SU-DHL-6 (cell line): ENCODE data around the gene CDKL5.

Experiments used
- H2AFZ ChIP-seq: fragments of 200-600 bp; sonication (generic); 2 replicates; pipeline ENCODE4 v1.6.1; 2014; ENCODE audit warnings: low read depth, mild to moderate bottlenecking, moderate library complexity, mixed read lengths, antibody characterized with exemption, low read length; ENCODE audit not compliant: severe bottlenecking
- H3F3A ChIP-seq: fragments of 200-600 bp; shearing (Covaris generic); 2 replicates; pipeline ENCODE4 v1.6.0; 2016; ENCODE audit warnings: antibody characterized with exemption, mild to moderate bottlenecking; ENCODE audit not compliant: insufficient read depth
- H3K27ac ChIP-seq: fragments of 200-600 bp; sonication (generic); 2 replicates; pipeline ENCODE4 v1.5.1; 2016; ENCODE audit warnings: low read depth, mild to moderate bottlenecking, low read length, moderate library complexity, mixed read lengths
- H3K27me3 ChIP-seq: fragments of 200-600 bp; sonication (generic), shearing (Covaris generic); 2 replicates; pipeline ENCODE4 v1.6.0; 2014; ENCODE audit warnings: mild to moderate bottlenecking, low read length
- H3K36me3 ChIP-seq: fragments of 200-600 bp; sonication (generic); 2 replicates; pipeline ENCODE4 v1.6.1; 2014; ENCODE audit warnings: mild to moderate bottlenecking, low read length, mixed read lengths
- H3K4me2 ChIP-seq: fragments of 300-600, 200-600 bp; shearing (Covaris generic), sonication (generic); 2 replicates; pipeline ENCODE4 v1.6.0; 2014; ENCODE audit warnings: low read length, low read depth, mild to moderate bottlenecking; ENCODE audit not compliant: poor library complexity, severe bottlenecking
- H3K4me3 ChIP-seq: fragments of 200-600 bp; sonication (generic); 2 replicates; pipeline ENCODE4 v1.5.1; 2014; ENCODE audit warnings: antibody characterized with exemption, low read length, mild to moderate bottlenecking, mixed read lengths; ENCODE audit not compliant: insufficient read depth, poor library complexity, severe bottlenecking
- H3K79me2 ChIP-seq: fragments of 200-600 bp; sonication (generic); 2 replicates; pipeline ENCODE4 v1.6.1; 2014; ENCODE audit warnings: mild to moderate bottlenecking, low read length, moderate library complexity; ENCODE audit not compliant: insufficient read depth
- H3K9ac ChIP-seq: fragments of 200-600 bp; sonication (generic); 2 replicates; pipeline ENCODE4 v1.7.0; 2014; ENCODE audit warnings: mild to moderate bottlenecking, low read length
- H3K9me2 ChIP-seq: fragments of 200-600 bp; sonication (generic); replicated peaks from 2 replicates; pipeline ENCODE4 v1.6.1; 2014; ENCODE audit warnings: low read length; ENCODE audit not compliant: insufficient read depth
- H3K9me3 ChIP-seq: fragments of 200-600 bp; sonication (generic); 2 replicates; pipeline ENCODE4 v1.6.1; 2014; ENCODE audit warnings: low read length, mixed read lengths; ENCODE audit not compliant: insufficient read depth
- H4K20me1 ChIP-seq: fragments of 200-600 bp; sonication (generic); 2 replicates; pipeline ENCODE4 v1.6.1; 2014; ENCODE audit warnings: low read depth, mild to moderate bottlenecking, antibody characterized with exemption, low read length, moderate library complexity, mixed read lengths
- CTCF ChIP-seq: fragments of 200-600 bp; sonication (generic); IDR thresholded peaks from one replicate; pipeline ENCODE4 v1.5.1; 2017; ENCODE audit warnings: antibody characterized with exemption, mild to moderate bottlenecking, low read length, moderate library complexity; ENCODE audit not compliant: insufficient read depth, poor library complexity, severe bottlenecking
- EZH2phosphoT487 ChIP-seq: fragments of 200-600 bp; sonication (generic), shearing (Covaris generic); conservative IDR thresholded peaks from 2 replicates; pipeline ENCODE4 v1.6.1; 2018; ENCODE audit warnings: mild to moderate bottlenecking, antibody characterized with exemption, low read length, moderate library complexity, mixed read lengths

Gene CDKL5

GRCh38 chrX:18674788-18675735, 249.7 kb downstream of the CDKL5 start:
- peak overlapping the region; percentile 96 for H2AFZ ChIP-seq
- no peaks in the 10 kb centered on the region for H3K9me3 ChIP-seq
- H3K9ac ChIP-seq = peak overlapping the region; percentile 64
- H3K27me3 ChIP-seq = no peaks in the 10 kb centered on the region
- H3K79me2 ChIP-seq = no peaks in the 10 kb centered on the region
- peak overlapping the region; percentile 56; the same call in 1 of the 2 replicates for H3K27ac ChIP-seq
- no peaks in the 10 kb centered on the region for H4K20me1 ChIP-seq
- peak overlapping the region; percentile 52 for H3K4me3 ChIP-seq
- peak overlapping the region; percentile 73 for H3K4me2 ChIP-seq
- H3F3A ChIP-seq = no peaks in the 10 kb centered on the region
- no peaks in the 10 kb centered on the region for H3K36me3 ChIP-seq
- H3K9me2 ChIP-seq = no peaks in the 10 kb centered on the region
- TF ChIP-seq CTCF (no peak), EZH2phosphoT487 (no peak)

- TF ChIP-seq EZH2phosphoT487 (no peak), CTCF (no peak)
- no peak overlapping the region for H3K4me3 ChIP-seq
- H3K27ac ChIP-seq = no peak overlapping the region
- no peak overlapping the region for H3K9ac ChIP-seq
- H3F3A ChIP-seq = no peaks in the 10 kb centered on the region
- H3K9me3 ChIP-seq = no peaks in the 10 kb centered on the region
- H3K4me2 ChIP-seq = no peak overlapping the region
- no peaks in the 10 kb centered on the region for H3K79me2 ChIP-seq
- H4K20me1 ChIP-seq = no peaks in the 10 kb centered on the region
- H3K36me3 ChIP-seq = no peaks in the 10 kb centered on the region
- H3K27me3 ChIP-seq = no peaks in the 10 kb centered on the region
- no peaks in the 10 kb centered on the region for H3K9me2 ChIP-seq
- no peak overlapping the region for H2AFZ ChIP-seq
These were observed 250.6 kb downstream of the CDKL5 start for GRCh38 chrX:18676050-18676449.

GRCh38 chrX:18676470-18676869, 251.1 kb downstream of the CDKL5 start:
- Histone ChIP-seq H3K9me2 (no peaks in the 10 kb centered on the region), H3K79me2 (no peaks in the 10 kb centered on the region), H3K36me3 (no peaks in the 10 kb centered on the region), H3K4me3 (no peak overlapping the region), H3F3A (no peaks in the 10 kb centered on the region), H4K20me1 (no peaks in the 10 kb centered on the region), H2AFZ (no peak overlapping the region), H3K9ac (no peak overlapping the region), H3K9me3 (no peaks in the 10 kb centered on the region), H3K27me3 (no peaks in the 10 kb centered on the region), H3K4me2 (no peak overlapping the region), H3K27ac (no peak overlapping the region)
- TF ChIP-seq EZH2phosphoT487 = no peak
- TF ChIP-seq CTCF = no peak
